Fibroblast of lung (primary cell): ENCODE measurements around the gene C1orf105.

ENCODE experiments used
- EZH2 ChIP-seq: IDR thresholded peaks from 2 replicates; pipeline ENCODE4 v1.5.1; 2012; ENCODE audit warnings: low read length, control low read depth, mild to moderate bottlenecking; ENCODE audit errors: missing control alignments
- TF ChIP-seq, protein P1 (sequence below), 2 donors: IDR thresholded peaks in 1 of 2; conservative IDR thresholded peaks in 1 of 2; 1 replicate in 1 of 2; 2 replicates in 1 of 2; pipeline ENCODE4 v1.5.1; 2011 to 2012; ENCODE audit warnings: low read length in 2 of 2, control low read depth in 1 of 2, inconsistent platforms in 1 of 2, low read depth in 1 of 2, mild to moderate bottlenecking in 1 of 2

GRCh38 chr1:172401477-172401876 lies 19.0 kb upstream of the C1orf105 start:
- TF ChIP-seq, protein P1, sequence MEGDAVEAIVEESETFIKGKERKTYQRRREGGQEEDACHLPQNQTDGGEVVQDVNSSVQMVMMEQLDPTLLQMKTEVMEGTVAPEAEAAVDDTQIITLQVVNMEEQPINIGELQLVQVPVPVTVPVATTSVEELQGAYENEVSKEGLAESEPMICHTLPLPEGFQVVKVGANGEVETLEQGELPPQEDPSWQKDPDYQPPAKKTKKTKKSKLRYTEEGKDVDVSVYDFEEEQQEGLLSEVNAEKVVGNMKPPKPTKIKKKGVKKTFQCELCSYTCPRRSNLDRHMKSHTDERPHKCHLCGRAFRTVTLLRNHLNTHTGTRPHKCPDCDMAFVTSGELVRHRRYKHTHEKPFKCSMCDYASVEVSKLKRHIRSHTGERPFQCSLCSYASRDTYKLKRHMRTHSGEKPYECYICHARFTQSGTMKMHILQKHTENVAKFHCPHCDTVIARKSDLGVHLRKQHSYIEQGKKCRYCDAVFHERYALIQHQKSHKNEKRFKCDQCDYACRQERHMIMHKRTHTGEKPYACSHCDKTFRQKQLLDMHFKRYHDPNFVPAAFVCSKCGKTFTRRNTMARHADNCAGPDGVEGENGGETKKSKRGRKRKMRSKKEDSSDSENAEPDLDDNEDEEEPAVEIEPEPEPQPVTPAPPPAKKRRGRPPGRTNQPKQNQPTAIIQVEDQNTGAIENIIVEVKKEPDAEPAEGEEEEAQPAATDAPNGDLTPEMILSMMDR (conservative IDR thresholded peaks at IDR 0.05 in 1 of 2, IDR thresholded peaks at IDR 0.05 in 1 of 2; ENCODE audit: low read depth in 1 of 2, low read length in 2 of 2), result no peak
- no peak for TF ChIP-seq EZH2
